GM12891 (cell line): ENCODE measurements around the gene OPCML.

Experiments used
- PAX5 ChIP-seq: IDR thresholded peaks from 2 replicates; pipeline ENCODE4 v1.6.1; 2011; ENCODE audit warnings: low read length, moderate library complexity, mild to moderate bottlenecking; ENCODE audit not compliant: insufficient read depth, severe bottlenecking
- POLR2A ChIP-seq: IDR thresholded peaks from 2 replicates; pipeline ENCODE4 v1.6.1; 2011; ENCODE audit warnings: low read depth, low read length, control low read depth
- POLR2AphosphoS5 ChIP-seq: IDR thresholded peaks from 2 replicates; pipeline ENCODE4 v1.6.1; 2011; ENCODE audit warnings: low read depth, low read length, control low read depth
- POU2F2 ChIP-seq: IDR thresholded peaks from 2 replicates; pipeline ENCODE4 v1.6.1; 2011; ENCODE audit warnings: low read depth, mild to moderate bottlenecking, control low read depth, low read length, moderate library complexity
- SPI1 ChIP-seq: IDR thresholded peaks from 2 replicates; pipeline ENCODE4 v1.6.1; 2011; ENCODE audit warnings: low read depth, low read length, control low read depth
- TAF1 ChIP-seq: IDR thresholded peaks from 2 replicates; pipeline ENCODE4 v1.6.1; 2011; ENCODE audit warnings: low read depth, low read length, control low read depth

DNA sequence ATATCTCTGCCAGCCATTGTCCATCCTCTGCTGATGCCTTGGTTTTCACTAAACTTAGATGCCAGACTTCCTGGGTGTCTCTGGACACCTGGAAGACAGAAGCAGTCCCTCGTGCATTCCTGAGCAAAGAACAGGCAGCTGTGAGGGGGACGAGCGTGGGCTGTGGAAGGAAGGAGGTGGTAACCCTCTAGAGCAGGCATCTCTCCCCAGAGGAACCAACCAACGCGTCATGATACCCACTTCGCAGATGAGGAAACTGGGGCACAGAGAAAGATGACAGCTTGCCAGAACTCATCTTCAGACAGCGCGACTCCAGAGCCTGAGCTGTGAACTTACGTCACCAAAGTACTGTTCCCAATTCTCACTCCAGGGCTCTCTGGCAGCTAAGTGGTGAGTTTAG lies 123.4 kb downstream of the OPCML start:
- TF ChIP-seq POLR2AphosphoS5 (no peak), POLR2A (no peak), SPI1 (no peak), TAF1 (no peak), POU2F2 (no peak), PAX5 (no peak)
